ENCODE measurements around the gene HOXC13.

Gene HOXC13, protein sequence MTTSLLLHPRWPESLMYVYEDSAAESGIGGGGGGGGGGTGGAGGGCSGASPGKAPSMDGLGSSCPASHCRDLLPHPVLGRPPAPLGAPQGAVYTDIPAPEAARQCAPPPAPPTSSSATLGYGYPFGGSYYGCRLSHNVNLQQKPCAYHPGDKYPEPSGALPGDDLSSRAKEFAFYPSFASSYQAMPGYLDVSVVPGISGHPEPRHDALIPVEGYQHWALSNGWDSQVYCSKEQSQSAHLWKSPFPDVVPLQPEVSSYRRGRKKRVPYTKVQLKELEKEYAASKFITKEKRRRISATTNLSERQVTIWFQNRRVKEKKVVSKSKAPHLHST

GRCh38 chr12:53938326-53939140 is at the start of gene HOXC13:
HOXC13 (plus strand) TSS chr12:53938831; CDS start chr12:53938907, 76 bp downstream.
- no peak for DNase-seq

GRCh38 chr12:53890081-53890480 is 48.5 kb upstream of the HOXC13 start:
- DNase-seq, result no peak

DNA sequence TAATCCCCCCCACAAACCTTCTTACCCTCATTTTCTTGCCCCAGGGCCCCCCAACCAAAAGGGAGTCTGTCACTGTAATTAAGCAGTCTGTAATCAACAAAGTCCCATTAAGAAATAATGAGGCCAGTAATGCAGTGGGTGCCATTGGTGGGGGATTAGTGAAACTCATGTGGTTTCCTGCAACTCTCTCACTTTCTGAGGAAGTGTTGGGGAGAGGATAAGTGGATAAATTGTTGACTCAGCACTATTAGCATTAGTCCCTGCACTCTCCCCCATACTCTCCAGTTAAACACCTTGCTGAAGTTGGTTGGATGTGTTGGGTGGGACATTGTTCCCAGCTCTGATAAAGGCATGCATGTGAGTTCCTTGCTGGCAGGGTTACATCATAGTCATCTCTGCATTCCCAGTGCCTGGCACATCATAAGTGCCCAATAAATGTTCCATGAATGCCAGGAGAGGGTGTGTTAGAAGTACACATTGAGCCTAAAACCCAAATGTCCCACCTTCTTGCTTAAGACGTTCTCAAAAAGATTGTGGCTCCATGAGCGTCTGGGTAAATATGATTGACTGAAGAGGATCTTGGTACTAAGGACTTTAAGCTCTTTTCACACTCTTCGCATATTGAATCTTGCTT is 45.8 kb upstream of the HOXC13 start:
- no peak for DNase-seq

DNA sequence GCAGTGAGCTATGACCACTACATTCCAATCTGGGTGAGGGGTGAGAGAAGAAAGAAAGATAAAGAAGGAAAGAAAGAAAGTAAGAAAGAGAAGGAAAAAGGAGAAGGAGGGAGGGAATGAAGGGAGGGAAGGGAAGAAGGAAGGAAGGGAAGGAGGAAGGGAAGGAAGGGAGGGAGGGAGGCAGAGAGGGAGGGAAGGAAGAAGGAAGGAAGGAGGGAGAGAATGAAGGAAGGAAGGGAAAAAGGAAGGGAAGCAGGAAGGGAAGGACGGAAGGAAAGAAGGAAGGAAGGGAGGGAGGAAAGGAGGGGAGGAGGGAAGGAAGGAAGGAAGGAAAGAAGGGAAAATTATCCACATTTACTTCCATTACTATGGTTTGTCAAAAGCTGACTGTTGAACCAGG is 39.4 kb upstream of the HOXC13 start:
- DNase-seq, result no peak

- no peak for DNase-seq
Measured at GRCh38 chr12:53907103-53907502, 31.5 kb upstream of the HOXC13 start.

GRCh38 chr12:53916788-53917655 is 21.6 kb upstream of the HOXC13 start:
- no peak for DNase-seq

- DNase-seq, result no peak
Measured at GRCh38 chr12:53924521-53925405, 13.9 kb upstream of the HOXC13 start.

- DNase-seq, result no peak
Measured at GRCh38 chr12:53927220-53928029, 11.2 kb upstream of the HOXC13 start.

DNA sequence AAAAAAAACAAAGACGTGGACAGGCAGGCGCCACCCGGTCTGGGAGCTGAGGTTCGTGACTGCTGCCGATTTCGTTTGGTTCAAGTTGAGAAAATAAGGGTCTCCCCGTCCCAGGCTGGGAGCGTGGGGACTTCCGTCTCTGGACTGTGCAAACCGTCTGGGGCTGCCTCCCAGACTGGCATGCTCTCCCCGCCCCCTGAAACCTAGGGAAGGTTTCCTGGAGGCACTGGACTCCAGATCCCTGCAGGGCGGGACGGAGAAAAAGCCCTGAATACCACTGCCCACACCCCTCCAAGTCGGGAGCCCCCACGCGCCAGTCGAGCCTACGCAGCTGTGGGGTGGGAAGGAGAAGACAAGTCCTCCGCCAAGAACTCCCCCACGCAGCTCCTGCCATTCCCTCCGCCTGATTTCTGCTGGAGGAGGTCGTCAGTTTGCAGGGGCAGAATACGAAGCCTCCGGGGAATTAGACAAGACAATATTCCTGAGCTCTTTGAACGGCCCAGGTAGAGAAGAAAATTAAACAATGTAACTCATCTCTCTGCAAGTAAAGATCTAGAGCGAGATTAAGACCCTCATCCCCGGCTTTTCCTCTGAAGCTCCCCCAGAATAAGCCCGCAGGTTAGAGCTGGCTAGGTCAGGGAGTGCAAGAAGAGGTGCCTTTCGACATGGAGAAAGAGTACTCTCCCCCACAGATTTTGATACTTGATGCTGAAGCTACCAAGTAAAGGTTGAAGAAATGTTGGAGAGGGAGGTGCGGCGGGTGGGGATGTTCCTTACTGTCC is 10.4 kb upstream of the HOXC13 start:
- no peak for DNase-seq

GRCh38 chr12:53929527-53929926 is 9.1 kb upstream of the HOXC13 start:
- DNase-seq, result no peak

- no peak for DNase-seq
Measured at GRCh38 chr12:53930591-53931255, 7.9 kb upstream of the HOXC13 start.

DNA sequence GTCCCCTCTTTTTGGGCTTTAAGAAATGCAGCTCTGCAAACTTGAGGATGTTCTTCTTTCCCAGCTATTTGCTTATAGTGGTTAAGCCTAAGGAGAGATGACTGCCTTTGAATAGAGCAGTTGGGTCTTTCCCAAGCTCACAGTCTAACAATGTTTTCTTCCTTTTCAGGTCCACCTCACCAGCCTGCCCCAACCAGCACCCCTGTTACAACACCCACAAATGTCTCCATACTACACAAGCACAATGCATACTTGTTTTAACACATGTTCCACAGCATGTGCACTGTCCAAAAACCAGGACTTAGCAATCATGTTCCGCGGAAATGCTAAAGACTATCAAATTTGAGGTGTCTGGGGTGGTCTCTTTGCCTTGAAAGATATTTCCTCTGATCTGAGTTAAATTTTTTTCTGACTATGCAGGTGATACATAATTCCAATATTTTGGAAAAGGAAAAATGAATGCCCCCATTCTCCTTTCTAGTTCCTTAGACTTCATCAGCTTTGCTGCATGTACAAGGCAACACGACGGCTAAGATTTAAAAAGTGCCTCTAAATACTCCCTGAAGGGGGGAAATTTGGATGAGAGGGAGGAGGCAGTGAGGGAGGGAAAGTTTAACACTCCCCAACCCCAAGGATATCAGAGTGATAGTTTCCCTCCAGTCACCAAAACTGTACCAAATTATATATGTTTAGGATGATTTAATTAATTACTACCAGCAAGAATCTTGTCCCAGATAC is 6.6 kb upstream of the HOXC13 start:
- no peak for DNase-seq

GRCh38 chr12:53932915-53933314 is 5.7 kb upstream of the HOXC13 start:
- DNase-seq, result no peak

DNA sequence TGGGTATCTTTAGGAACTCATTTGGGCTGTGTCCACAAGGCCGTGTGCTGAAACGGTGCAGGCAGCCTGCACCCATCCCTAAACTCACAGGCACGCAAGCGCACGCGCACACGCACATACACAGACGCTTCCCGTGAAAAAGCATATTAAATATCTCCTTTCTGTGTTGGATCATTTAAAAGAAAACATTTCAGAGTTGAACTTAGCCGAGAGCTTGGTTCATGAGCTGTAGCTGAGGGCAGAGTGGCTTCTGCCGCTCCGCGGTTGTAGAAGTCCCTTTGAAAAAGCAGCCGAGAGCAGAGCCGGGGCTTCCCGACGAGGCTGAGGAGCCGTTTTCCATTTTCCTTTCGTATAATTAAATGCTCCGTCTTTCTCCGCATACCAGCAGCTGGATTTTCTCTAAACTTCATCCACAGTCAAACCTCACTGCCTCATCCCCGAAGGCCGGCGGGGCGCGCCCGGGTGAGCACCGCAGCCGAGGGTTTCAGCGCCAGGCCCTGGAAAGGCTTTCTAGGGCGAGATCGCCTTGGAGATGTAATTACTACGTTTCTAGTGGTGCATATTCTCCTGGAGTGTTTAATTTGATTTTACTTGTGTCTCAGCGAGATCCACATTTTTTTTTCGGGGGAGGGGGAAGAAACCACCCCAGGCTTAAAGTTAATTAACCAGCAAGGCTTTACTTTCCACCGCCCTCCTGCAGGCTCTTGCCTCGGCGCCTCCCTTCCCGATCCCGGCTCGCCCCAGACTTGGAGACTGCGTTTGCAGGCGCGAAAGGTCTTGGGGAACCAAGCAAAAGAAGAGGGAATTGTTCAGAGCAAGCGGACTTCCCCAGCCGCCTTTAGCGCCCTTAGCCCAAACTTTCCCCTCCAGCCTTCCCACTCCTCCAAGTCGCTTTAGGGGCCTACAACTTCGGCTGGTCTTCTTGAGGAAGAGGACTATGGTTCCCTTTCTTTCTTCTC is 3.0 kb upstream of the HOXC13 start:
- DNase-seq, result no peak

DNA sequence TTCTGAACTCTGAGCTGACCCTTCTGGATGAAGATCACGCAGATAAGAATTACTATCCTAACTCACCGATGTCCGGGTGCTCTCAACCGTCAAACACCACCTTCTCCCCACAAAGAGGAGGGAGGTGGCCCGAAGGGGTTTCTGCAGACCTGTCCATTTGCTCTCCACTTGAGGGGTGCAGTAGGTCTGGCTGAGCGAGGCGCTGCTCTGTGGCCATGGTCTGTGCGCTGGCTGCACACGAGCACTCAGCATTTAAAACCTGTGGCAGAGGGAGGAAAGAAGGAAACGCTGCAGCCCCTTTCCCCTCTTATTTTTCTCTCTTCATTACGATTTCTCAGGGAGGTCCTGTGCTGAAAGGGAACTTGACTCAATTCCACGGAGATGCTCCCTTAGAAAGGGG is 1.5 kb upstream of the HOXC13 start:
- no peak for DNase-seq

GRCh38 chr12:53937596-53938325 is 870 bp upstream of the HOXC13 start:
- no peak for DNase-seq

Measured in NCI-H1436 (cell line).